Mucosa of gallbladder (tissue), 1 donor: ENCODE results near the gene PLTP. TPM values are rescaled to one million over a fixed set of nuclear protein-coding genes. Genes with fewer than 3 reads are reported as not detected.

Experiments
- DNase-seq: peaks from one replicate; pipeline ENCODE4 v3.0.0-alpha.2; 2020; ENCODE audit warnings: low spot score
- total RNA-seq: library from RNA; stranded (reverse); gene quantifications from one replicate; pipeline ENCODE4 v1.2.1, GENCODE V29; 2021
- donor health status: DM: no; HTN: no; CAD: no.

PLTP gene
- total RNA-seq, 1 donor from 2014 or later = 111 TPM

DNA sequence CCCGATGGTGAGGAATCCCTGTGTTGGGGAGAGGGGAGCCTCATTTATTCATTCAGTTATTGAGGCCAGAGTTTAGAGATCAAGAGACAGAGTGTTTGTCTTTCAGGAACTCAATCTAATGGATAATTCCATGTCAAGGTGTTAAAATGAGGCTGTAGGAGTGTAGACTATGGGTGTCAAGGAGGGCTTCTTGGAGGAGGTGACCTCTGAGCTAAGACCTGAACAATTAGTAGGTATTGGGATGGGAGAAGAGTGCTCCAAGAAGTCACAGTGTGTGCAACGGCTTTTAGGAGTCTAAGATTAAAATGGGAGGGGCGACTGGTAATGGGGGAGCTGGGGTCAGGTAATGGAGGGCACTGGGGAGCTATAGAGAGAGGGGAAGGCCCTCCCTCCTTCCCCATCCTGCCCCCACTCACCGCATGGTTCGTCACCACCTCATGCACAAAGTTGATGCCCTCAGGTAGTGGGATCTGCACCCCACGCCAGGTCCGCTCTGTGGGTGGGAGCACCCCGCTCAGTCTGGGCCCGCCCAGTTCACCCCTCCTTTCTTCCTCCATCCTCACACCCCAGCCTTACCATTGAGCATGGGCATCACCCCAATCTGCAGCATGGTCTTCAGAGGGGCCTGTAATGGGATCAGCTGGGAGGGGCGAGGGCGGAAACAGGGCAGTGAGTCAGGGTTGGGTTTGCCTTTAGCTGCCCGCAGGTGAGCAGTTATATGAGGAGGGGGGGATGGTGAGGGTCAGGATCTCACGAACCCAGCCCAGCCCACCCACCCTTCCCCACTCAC, 12.7 kb downstream of the PLTP start:
- DNase-seq = no peak

GRCh38 chr20:45898285-45898684, 13.7 kb downstream of the PLTP start:
- DNase-seq = no peak

GRCh38 chr20:45897692-45898091, 14.3 kb downstream of the PLTP start:
- DNase-seq = no peak

DNA sequence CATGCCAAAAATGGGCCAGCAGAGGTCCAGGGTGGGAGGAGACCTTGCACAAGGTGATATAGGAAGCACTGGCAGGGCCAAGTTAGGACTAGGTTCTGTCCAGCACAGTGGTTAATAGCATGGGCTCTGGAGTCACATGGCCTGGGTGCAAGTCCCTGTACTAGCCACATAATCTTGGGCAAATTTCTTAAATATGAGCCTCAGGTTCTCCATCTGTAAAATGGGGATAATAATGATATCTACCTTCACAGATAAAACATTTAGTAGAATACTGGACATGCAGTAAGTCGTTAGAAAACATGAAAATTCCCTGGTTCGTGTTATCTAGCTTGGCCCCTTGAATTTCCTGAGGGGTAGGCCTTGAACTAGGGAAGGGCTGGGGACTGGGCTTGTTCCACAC, 14.7 kb downstream of the PLTP start:
- DNase-seq = no peak

- DNase-seq = no peak
Observed at GRCh38 chr20:45896641-45897161, 15.3 kb downstream of the PLTP start.

- DNase-seq = no peak
Observed at GRCh38 chr20:45894797-45895196, 17.2 kb downstream of the PLTP start.

DNA sequence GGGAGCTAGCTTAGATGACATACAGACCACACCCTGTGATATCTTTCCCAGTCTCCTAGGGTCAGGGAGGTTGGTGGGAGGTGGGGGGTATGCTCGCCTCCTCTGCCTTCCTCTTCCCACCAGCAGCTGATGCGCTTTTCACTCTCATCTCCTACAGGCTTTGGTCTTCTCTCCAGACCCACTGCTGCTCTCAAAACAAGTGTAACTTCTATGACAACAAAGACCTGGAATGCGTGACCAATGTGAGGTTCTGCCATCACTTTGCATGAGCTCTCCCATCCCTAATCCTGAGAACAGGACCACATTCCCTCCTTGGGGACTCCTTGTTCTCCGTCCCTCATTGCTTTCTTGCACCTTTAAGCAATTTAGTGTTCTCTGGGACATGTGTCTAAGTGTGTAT, 18.1 kb downstream of the PLTP start:
- DNase-seq = no peak

- DNase-seq = no peak
Observed at GRCh38 chr20:45892828-45893500, 19.0 kb downstream of the PLTP start.

GRCh38 chr20:45892049-45892825, 19.7 kb downstream of the PLTP start:
- no peak for DNase-seq

DNA sequence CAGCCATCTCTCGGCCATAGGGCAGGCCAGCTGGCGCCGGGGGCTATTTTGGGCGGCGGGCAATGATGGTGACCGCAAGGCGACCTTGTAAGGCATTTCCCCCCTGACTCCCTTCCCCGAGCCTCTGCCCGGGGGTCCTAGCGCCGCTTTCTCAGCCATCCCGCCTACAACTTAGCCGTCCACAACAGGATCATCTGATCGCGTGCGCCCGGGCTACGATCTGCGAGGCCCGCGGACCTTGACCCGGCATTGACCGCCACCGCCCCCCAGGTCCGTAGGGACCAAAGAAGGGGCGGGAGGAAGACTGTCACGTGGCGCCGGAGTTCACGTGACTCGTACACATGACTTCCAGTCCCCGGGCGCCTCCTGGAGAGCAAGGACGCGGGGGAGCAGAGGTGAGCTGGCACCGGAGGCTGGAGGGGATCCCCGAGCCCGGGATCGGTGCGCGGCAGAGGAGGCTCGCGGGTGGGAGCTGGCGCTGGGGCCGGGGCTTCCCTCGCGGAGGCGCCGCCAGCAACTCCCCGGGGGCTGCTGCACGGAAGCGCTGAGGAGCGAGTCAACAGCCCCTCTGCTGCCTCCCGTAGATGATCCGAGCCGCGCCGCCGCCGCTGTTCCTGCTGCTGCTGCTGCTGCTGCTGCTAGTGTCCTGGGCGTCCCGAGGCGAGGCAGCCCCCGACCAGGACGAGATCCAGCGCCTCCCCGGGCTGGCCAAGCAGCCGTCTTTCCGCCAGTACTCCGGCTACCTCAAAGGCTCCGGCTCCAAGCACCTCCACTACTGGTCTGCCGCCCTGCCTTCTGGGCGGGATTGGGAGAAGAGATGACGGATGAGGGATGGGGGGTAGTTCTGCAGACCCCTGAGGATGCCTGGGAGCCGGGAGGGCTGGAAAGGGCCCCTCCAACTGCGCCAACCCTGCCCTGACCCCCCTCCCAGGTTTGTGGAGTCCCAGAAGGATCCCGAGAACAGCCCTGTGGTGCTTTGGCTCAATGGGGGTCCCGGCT, 20.7 kb downstream of the PLTP start, which contains the start of the genes CTSA and NEURL2:
CTSA (plus strand) TSS at position 351 of the 999 bp plus-strand sequence; CDS start at position 585, 234 bp downstream.
NEURL2 (minus strand) TSS at position 224 of the 999 bp plus-strand sequence; CDS start at position 7, 217 bp downstream.
- peak; percentile 93 for DNase-seq

DNA sequence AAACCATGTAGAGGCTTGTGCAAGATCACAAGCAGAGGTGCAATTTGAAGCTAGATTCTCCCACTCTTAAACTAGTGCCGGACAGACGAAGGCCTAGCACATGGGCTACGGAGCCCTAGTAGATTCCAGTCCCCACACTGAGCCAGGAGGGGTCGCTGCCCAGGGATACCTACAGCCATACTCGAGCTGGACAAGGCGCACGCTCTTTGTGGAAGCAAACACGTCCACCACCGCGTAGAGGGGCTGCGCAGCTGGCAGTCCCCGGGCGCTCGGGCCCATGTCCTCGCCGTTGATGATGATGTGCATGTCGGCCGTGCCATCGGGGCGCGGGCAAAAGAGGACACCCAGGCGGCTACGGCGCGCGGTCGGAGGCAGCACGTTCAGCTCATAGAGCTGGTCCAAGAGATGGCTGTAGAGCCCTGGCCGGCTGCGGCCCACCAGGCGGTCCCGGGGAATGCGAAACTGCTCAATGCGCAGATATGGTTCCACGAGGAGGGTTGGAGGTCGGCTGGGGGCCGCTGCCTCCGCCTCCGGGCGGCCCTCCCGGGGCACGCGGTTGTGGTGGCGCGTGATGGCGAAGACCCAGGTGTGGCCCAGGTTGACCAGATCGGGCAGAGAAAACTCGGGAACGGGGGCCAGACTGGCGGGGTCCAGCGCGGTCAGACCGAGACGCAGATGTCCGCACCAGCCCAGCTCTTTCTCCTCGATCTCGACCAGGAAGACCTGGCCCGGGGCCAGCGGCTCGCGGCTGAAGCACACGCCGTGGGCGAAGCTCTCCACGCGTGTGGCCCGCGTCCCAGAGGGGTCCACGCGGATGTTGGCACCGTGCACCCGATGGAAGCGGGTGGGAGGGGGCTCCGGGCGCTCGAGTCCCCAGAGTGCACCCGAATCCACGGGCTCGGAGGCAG, 21.6 kb downstream of the PLTP start:
- DNase-seq = peak; percentile 83

GRCh38 chr20:45888681-45889080, 23.3 kb downstream of the PLTP start:
- DNase-seq = no peak

GRCh38 chr20:45887346-45887715, 24.6 kb downstream of the PLTP start, which contains the start of gene SPATA25:
TSS of gene SPATA25 (minus strand) at chr20:45887622. CDS start at chr20:45887590, 32 bp downstream.
- DNase-seq = no peak

- no peak for DNase-seq
Observed at GRCh38 chr20:45886590-45887345, 25.2 kb downstream of the PLTP start.

DNA sequence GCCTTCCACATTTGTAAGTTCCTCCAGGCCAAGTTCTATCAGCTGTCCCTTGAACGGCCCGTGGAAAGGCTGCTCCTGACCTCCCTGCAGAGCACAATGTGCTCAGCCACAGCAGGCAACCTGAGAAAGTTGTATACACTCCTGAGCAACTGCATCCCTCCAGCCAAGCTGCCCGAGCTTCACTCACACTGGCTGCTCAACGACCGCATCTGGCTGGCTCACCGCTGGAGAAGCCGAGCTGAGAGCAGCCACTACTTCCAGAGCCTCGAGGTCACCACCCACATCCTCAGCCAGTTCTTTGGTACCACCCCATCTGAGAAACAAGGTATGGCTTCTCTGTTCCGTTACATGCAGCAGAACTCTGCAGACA, 28.9 kb downstream of the PLTP start:
- no peak for DNase-seq

GRCh38 chr20:45882469-45883099, 29.4 kb downstream of the PLTP start:
- DNase-seq = no peak

- peak; percentile 100 for DNase-seq
Observed at GRCh38 chr20:45880988-45881788, 30.8 kb downstream of the PLTP start, which contains the start of gene ZSWIM1. TSS of gene ZSWIM1 (plus strand) at chr20:45881227. CDS start at chr20:45882593, 1,366 bp downstream.
